ENCODE results near the gene TP53TG5. TPM values are rescaled to one million over a fixed set of nuclear protein-coding genes. Genes with fewer than 3 reads are reported as not detected.

Gene TP53TG5
- total and polyA plus RNA-seq, 10 of the 15 experiments (the other 5 are each of a cell fraction or from before 2014, with no cell fraction given): 0.24 TPM; not detected in 9

DNA sequence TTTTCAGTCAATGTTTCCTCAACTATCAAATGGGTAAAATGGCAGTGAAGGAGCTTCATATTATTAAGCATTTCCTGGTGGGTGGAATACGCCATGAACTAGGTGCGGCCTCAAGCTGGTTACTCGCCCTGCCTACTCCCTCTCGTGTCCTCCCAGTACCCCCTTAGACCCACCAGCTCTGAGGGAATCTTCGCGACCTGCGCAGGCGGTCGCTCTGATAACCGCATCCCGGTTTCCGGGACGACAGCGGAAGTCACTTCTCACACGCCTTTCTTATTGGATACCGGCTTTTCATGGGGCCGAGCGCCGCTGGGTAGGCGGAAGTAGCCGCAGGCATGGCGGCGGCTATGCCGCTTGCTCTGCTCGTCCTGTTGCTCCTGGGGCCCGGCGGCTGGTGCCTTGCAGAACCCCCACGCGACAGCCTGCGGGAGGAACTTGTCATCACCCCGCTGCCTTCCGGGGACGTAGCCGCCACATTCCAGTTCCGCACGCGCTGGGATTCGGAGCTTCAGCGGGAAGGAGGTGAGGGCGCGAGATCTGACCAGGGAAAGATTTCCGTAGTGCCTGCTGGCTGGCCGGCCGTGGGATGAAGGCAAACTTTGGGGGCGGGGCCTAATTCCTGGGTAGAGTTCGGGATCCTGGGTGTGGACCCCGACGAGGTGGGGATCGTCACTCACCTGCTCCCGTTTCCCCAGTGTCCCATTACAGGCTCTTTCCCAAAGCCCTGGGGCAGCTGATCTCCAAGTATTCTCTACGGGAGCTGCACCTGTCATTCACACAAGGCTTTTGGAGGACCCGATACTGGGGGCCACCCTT lies 37.9 kb upstream of the TP53TG5 start, which contains the start of gene PIGT (continued):
- TF ChIP-seq NRF1 (conservative IDR thresholded peaks at IDR 0.05; ENCODE audit: low read depth, low read length): peak; percentile 65
- TF ChIP-seq POLR2AphosphoS2 (IDR thresholded peaks at IDR 0.05; ENCODE audit: low read depth, low read length): peak; percentile 84; the same call in 1 of the 2 replicates
- TF ChIP-seq, protein P1, sequence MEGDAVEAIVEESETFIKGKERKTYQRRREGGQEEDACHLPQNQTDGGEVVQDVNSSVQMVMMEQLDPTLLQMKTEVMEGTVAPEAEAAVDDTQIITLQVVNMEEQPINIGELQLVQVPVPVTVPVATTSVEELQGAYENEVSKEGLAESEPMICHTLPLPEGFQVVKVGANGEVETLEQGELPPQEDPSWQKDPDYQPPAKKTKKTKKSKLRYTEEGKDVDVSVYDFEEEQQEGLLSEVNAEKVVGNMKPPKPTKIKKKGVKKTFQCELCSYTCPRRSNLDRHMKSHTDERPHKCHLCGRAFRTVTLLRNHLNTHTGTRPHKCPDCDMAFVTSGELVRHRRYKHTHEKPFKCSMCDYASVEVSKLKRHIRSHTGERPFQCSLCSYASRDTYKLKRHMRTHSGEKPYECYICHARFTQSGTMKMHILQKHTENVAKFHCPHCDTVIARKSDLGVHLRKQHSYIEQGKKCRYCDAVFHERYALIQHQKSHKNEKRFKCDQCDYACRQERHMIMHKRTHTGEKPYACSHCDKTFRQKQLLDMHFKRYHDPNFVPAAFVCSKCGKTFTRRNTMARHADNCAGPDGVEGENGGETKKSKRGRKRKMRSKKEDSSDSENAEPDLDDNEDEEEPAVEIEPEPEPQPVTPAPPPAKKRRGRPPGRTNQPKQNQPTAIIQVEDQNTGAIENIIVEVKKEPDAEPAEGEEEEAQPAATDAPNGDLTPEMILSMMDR (IDR thresholded peaks at IDR 0.05 in 2 of 3, conservative IDR thresholded peaks at IDR 0.05 in 1 of 3; ENCODE audit: control insufficient read depth in 2 of 3, extremely low read depth in 1 of 3, insufficient read depth in 1 of 3, low read depth in 3 of 3, low read length in 3 of 3): no peak
- peak in 1 of 2 experiments; percentile 83; a peak in 2 of 4 replicates for TF ChIP-seq ETV6 (conservative IDR thresholded peaks at IDR 0.05 in 1 of 2, IDR thresholded peaks at IDR 0.05 in 1 of 2; ENCODE audit: borderline replicate concordance in 1 of 2, low read depth in 1 of 2)
- peak; percentile 58 for TF ChIP-seq HCFC1 (IDR thresholded peaks at IDR 0.05; ENCODE audit: low read length)
- TF ChIP-seq NFXL1 (IDR thresholded peaks at IDR 0.05; ENCODE audit: borderline replicate concordance): no peak
- TF ChIP-seq RCOR1 (conservative IDR thresholded peaks at IDR 0.05; ENCODE audit: low read depth, low read length): 0 out of 2 replicates have a peak, but pooled peaks have one; percentile 21
- TF ChIP-seq STAT3 (IDR thresholded peaks at IDR 0.05; ENCODE audit: low read depth, low read length): no peak
- TF ChIP-seq SMAD1 (IDR thresholded peaks at IDR 0.05; ENCODE audit: low read depth, partially characterized antibody): peak; percentile 33
- TF ChIP-seq TARDBP (IDR thresholded peaks at IDR 0.05; ENCODE audit: borderline replicate concordance): no peak
- peak; percentile 89 for TF ChIP-seq NFYB (IDR thresholded peaks at IDR 0.05; ENCODE audit: insufficient read depth, low read depth, low read length)
- TF ChIP-seq SREBF1 (IDR thresholded peaks at IDR 0.05; ENCODE audit: low read length): no peak
- no peak for TF ChIP-seq BRCA1 (IDR thresholded peaks at IDR 0.05; ENCODE audit: low read depth, low read length)
- TF ChIP-seq ZNF207 (IDR thresholded peaks at IDR 0.05; ENCODE audit: borderline replicate concordance): 0 out of 2 replicates have a peak, but pooled peaks have one; percentile 58
- peak; percentile 35; the same call in 1 of the 2 replicates for TF ChIP-seq RFX5 (IDR thresholded peaks at IDR 0.05; ENCODE audit: low read depth, low read length)
- TF ChIP-seq, protein P2, sequence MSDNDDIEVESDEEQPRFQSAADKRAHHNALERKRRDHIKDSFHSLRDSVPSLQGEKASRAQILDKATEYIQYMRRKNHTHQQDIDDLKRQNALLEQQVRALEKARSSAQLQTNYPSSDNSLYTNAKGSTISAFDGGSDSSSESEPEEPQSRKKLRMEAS (IDR thresholded peaks at IDR 0.05; ENCODE audit: low read depth, low read length): peak; percentile 74
- TF ChIP-seq IRF4 (IDR thresholded peaks at IDR 0.05; ENCODE audit: low read depth, low read length): 0 out of 2 replicates have a peak, but pooled peaks have one; percentile 9
- TF ChIP-seq HDAC2 (IDR thresholded peaks at IDR 0.05): peak; percentile 74; the same call in 1 of the 2 replicates
- TF ChIP-seq PAX8 (IDR thresholded peaks at IDR 0.05): no peak
- peak; percentile 95 for TF ChIP-seq POLR2AphosphoS5 (IDR thresholded peaks at IDR 0.05; ENCODE audit: low read length)
- TF ChIP-seq ASH2L (IDR thresholded peaks at IDR 0.05; ENCODE audit: borderline replicate concordance, low read depth): no peak
- no peak for TF ChIP-seq MYC (IDR thresholded peaks at IDR 0.05; ENCODE audit: insufficient read depth, insufficient read length, insufficient replicate concordance, low read length, severe bottlenecking)
- no peak for TF ChIP-seq MYB (IDR thresholded peaks at IDR 0.05; ENCODE audit: borderline replicate concordance, low read depth, low read length)
- peak; percentile 37 for TF ChIP-seq SP1 (IDR thresholded peaks at IDR 0.05; ENCODE audit: low read depth, low read length)
- TF ChIP-seq, protein P3, sequence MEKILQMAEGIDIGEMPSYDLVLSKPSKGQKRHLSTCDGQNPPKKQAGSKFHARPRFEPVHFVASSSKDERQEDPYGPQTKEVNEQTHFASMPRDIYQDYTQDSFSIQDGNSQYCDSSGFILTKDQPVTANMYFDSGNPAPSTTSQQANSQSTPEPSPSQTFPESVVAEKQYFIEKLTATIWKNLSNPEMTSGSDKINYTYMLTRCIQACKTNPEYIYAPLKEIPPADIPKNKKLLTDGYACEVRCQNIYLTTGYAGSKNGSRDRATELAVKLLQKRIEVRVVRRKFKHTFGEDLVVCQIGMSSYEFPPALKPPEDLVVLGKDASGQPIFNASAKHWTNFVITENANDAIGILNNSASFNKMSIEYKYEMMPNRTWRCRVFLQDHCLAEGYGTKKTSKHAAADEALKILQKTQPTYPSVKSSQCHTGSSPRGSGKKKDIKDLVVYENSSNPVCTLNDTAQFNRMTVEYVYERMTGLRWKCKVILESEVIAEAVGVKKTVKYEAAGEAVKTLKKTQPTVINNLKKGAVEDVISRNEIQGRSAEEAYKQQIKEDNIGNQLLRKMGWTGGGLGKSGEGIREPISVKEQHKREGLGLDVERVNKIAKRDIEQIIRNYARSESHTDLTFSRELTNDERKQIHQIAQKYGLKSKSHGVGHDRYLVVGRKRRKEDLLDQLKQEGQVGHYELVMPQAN (conservative IDR thresholded peaks at IDR 0.05): peak; percentile 80
- peak; percentile 79 for TF ChIP-seq PML (IDR thresholded peaks at IDR 0.05; ENCODE audit: low read length)

Data from GM12878 (cell line).